Loucy (cell line): ENCODE results near the gene TMEM184A.

ENCODE experiments used
- CTCF ChIP-seq: fragments of 200-600 bp; sonication (generic); conservative IDR thresholded peaks from 2 replicates; pipeline ENCODE4 v1.5.1; 2014; ENCODE audit warnings: mild to moderate bottlenecking, antibody characterized with exemption, low read length
- EZH2phosphoT487 ChIP-seq: fragments of 200-600 bp; IDR thresholded peaks from 2 replicates; pipeline ENCODE4 v1.6.1; 2018; ENCODE audit warnings: antibody characterized with exemption, mild to moderate bottlenecking, moderate library complexity, borderline replicate concordance

GRCh38 chr7:1588978-1589377 is 33.0 kb upstream of the TMEM184A start:
- TF ChIP-seq CTCF (no peak), EZH2phosphoT487 (no peak)
